ENCODE measurements around the gene TAF3.
A peak's percentile ranks its signal among the peaks of the same experiment; 100 is the strongest.

TAF3 gene

GRCh38 chr10:8036506-8037198 is 218.3 kb downstream of the TAF3 start:
- peak; percentile 1 for DNase-seq

- peak; percentile 9 for DNase-seq
Measured at GRCh38 chr10:8037199-8037801, 219.0 kb downstream of the TAF3 start.

GRCh38 chr10:8037941-8038894 is 219.9 kb downstream of the TAF3 start:
- peak; percentile 17 for DNase-seq

GRCh38 chr10:8039321-8039881 is 221.1 kb downstream of the TAF3 start:
- peak; percentile 5 for DNase-seq

- DNase-seq, result no peak
Measured at GRCh38 chr10:8040651-8041050, 222.3 kb downstream of the TAF3 start.

- no peak for DNase-seq
Measured at GRCh38 chr10:8041284-8041991, 223.1 kb downstream of the TAF3 start.

GRCh38 chr10:8041992-8042720 is 223.9 kb downstream of the TAF3 start:
- DNase-seq, result no peak

GRCh38 chr10:8042721-8043568 is 224.6 kb downstream of the TAF3 start:
- DNase-seq, result no peak

GRCh38 chr10:8043569-8044306 is 225.4 kb downstream of the TAF3 start:
- no peak for DNase-seq

- DNase-seq, result no peak
Measured at GRCh38 chr10:8044331-8044907, 226.1 kb downstream of the TAF3 start.

GRCh38 chr10:8044908-8045725 is 226.8 kb downstream of the TAF3 start:
- no peak for DNase-seq

- no peak for DNase-seq
Measured at GRCh38 chr10:8045726-8046494, 227.6 kb downstream of the TAF3 start.

- no peak for DNase-seq
Measured at GRCh38 chr10:8047452-8048280, 229.4 kb downstream of the TAF3 start.

- peak; percentile 79 for DNase-seq
Measured at GRCh38 chr10:8048281-8049008, 230.1 kb downstream of the TAF3 start.

GRCh38 chr10:8049045-8049864 is 230.9 kb downstream of the TAF3 start:
- DNase-seq, result no peak

Measured in central memory CD4-positive, alpha-beta T cell (primary cell).